HG02981 (cell line): ENCODE data around the gene RNPS1.

Source experiments
- ATAC-seq: cut with Tn5 transposase; IDR thresholded peaks from one replicate; pipeline ENCODE4 v1.9.1; 2021; ENCODE audit warnings: mild to moderate bottlenecking, moderate library complexity; ENCODE audit not compliant: unreplicated experiment

The RNPS1 gene

GRCh38 chr16:2223221-2223941, 44.5 kb downstream of the RNPS1 start, which contains the start of gene E4F1:
Gene E4F1 (plus strand): TSS chr16:2223591. CDS start chr16:2223614, 23 bp downstream.
- peak; percentile 95 for ATAC-seq

- no peak for ATAC-seq
Observed at GRCh38 chr16:2216330-2216729, 51.6 kb downstream of the RNPS1 start.

DNA sequence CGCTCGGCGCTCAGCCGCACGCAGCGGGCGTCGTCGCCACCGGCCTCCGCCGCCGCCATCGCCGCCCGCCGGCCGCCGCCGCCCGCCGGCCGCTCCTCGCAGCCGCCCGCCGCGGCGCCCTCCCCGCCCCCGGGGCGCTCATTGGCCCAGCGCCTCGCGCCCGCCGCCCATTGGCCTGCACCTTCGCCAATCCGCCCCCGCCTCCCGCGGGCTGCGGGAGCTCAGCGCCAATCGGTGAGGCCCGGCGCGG, 53.3 kb downstream of the RNPS1 start, which contains the start of gene PGP:
Gene PGP (minus strand): TSS at position 122 of the 250 bp plus-strand sequence. CDS start 63 bp downstream, at position 59.
- ATAC-seq: peak; percentile 81

DNA sequence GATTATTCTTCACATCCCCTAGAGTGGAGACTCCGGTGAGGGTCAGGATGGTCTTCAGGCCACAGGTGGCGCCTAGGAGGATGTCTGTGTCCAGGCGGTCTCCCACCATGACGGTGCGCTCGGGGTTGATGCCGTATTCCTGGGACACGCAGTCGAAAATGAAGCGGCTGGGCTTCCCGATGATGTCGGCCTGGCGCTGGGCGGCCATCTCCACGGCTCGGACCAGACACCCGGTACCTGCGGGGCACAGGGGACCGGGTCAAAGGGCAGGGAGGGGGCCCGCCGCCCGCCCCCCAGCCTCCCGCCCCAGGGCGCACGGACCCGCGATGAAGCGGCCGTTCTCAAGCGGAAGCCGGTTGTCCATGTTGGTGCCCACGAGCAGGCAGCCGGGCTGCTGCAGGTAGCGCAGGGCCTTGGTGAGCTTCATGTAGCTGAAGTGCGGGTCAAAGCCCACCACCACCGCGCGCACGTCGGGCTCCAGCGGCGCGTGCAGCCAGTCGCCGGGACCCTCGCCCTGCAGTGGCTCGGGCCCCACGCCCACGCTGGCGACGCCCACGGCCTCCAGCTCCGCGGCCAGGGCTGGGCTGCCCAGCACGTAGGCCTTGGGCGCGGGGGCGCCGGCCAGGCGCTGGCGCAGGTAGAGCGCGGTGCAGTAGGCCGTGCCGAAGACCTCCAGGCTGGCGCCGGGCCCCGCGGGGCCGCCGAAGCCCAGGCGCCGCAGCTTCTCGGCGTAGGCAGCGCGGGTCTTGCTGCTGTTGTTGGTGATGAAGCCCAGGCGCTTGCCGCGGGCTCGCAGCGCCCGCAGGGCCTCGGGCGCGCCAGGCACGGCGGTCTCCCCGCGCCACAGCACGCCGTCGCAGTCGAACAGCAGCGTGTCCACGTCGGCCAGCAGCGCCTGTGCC, 53.9 kb downstream of the RNPS1 start:
- ATAC-seq: peak; percentile 6

DNA sequence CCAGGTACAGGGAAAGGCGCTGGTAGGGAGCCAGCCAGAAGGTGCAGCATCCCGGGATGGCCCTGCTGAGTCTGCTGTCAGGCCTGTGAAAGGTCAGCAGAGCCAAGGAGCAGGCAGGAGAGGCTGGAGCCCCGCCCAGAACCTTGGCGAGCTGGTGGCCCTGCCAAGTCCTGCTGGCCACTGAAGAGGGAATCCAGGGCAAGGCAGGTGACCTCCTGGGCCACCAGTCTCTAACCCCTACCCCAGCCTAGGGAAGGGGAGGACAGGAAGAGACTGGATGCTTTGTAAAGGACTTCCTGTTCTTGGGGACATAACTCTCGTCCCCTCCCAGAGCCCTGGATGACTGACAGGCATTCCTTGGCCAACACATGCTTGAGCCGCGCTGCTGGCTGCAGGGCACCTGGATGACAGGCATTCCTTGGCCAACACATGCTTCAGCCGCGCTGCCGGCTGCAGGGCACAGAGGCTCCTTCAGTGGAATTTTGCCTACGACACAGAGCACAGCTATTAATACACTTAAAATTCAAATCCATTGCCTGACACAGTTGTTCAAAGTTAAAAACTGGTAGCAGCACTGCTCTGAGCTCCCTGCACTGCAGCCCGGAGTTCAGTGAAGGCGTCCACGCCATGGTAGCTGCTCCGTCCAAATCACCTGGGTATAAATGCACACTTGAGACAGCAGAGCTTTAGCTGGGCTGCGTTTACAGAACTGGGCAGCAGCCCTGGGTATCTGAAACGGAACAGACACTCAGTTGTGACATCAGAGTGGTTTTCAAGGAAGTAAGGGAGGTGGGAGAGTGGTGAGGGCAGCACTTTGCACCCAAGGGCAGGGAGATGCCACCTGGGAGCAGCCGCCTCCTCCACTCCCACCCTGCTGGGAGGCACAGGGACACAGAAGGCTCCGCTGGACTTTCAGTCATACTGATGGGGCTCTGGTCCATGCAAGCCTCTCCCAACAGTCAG, 55.3 kb downstream of the RNPS1 start:
- ATAC-seq: no peak

- ATAC-seq: no peak
Observed at GRCh38 chr16:2211923-2212347, 56.0 kb downstream of the RNPS1 start.

DNA sequence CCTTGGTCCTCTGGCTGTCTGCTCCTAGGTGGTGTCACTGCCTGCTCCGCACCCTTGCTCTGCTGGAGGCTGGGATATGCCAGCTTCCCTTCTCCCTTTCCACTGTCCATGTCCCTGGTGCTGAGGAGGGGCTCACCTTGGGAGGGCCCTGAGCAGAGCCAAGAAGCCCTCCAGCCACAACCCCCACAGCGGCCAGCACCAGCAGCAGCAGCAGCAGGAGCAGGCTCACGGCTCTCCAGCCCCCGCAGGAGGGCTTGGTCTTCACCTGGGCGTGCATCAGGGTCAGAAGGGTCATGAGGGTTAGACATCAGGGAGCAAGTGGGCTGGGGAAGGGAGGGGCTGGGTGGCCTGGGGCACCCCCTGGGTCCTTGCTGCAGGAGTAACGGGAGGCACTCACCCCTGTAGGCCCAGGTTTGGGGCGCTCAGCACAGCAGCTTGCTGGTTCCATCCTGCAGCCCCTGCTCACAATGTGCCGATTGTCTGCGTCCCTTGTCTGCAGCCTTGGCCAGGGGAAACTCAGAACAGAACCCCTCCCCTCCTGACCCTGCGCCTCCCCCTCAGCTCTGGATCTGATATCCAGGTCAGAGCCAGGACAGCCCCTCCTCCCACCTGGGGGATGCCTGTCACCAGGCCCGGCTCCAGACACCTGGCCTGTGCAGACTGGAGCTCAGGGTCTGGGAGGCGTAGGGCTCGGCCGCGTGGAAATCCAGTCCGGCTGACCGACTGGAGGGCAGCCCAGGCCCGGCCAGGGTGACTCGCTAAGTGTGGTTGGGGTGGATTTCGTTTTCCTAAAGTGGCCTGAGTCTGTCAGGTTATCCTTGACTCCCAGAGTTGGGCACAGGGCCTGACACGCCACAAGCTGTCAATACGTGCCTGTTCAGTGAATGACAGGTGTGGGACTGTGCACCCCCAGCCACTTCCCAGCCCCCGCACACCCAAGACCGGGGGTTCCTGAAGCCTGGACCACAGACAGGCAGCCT, 57.2 kb downstream of the RNPS1 start, which contains the start of gene BRICD5:
Gene BRICD5 (minus strand): TSS at position 478 of the 980 bp plus-strand sequence. CDS start 30 bp downstream, at position 448.
- ATAC-seq: no peak

GRCh38 chr16:2210009-2210332, 58.0 kb downstream of the RNPS1 start:
- no peak for ATAC-seq

DNA sequence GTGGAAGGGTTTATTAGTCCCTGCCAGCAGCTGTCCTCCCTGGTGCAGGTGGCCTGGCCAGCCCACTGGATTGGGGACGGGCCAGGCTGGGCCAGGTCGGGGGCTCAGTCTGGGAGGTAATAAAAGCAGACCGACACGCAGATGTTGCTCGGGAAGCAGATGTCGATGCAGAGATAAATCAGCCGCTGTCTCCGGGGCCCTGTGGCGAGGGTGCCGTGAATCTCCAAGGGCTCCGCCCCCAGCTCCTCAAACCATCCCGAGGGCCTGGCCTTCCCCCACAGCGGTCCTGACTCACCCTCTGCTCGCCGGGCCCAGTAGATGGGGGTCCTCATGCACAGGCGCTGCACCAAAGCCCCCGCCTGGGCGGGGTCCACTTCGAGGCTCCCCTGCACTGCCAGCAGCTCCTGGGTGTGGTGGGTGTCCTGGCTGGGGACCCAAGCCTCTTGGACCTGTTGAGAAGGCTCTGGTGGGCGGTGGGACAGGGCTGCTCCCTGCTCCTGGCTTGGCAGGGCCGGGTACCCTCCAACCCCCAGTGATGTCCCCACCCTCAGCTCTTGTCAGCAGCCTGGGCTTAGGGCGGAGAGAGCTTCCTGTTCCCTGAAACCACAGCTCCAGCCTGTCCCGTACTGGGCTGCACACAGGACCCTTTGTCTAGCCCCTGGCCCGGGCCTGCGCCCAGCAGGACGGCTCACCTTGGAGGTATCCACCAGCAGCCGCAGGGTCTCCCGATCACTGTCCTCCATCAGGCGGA, 58.5 kb downstream of the RNPS1 start:
- no peak for ATAC-seq

GRCh38 chr16:2208772-2209171, 59.2 kb downstream of the RNPS1 start:
- ATAC-seq: no peak

- ATAC-seq: no peak
Observed at GRCh38 chr16:2208308-2208707, 59.6 kb downstream of the RNPS1 start.

DNA sequence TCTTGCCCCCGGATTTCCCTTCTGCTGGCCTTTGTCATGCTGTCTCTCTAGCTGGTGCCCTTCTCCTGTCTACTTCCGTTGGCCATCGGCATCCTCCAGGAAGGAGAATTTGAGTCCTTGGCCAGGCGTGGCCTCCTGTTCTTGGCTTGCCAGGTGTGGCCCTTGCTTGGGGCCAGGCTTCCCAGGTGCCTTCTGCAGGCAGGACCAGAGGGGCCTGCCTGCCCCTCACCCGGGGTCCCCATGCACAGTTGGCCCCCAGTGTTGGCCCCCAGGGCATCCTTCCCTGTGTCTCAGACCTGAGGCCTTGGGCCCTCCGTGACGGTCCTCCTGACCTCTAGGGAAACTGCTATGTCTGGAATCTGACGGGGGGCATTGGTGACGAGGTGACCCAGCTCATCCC, 60.1 kb downstream of the RNPS1 start:
- ATAC-seq: no peak

- ATAC-seq: no peak
Observed at GRCh38 chr16:2206780-2207433, 61.0 kb downstream of the RNPS1 start.

GRCh38 chr16:2206420-2206779, 61.5 kb downstream of the RNPS1 start:
- ATAC-seq: no peak

DNA sequence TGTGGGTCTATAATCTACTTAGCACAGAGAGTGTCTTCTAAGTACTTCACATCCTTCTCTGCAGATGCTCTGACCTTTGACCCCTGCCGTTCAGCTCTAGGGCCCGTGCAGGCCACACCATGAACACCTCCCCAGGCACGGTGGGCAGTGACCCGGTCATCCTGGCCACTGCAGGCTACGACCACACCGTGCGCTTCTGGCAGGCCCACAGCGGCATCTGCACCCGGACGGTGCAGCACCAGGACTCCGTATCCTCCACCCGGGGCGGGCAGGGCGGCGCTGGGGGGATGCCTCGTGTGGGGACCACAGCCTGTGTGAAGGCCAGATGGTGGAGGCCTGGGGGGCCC, 62.0 kb downstream of the RNPS1 start:
- ATAC-seq: peak; percentile 19

DNA sequence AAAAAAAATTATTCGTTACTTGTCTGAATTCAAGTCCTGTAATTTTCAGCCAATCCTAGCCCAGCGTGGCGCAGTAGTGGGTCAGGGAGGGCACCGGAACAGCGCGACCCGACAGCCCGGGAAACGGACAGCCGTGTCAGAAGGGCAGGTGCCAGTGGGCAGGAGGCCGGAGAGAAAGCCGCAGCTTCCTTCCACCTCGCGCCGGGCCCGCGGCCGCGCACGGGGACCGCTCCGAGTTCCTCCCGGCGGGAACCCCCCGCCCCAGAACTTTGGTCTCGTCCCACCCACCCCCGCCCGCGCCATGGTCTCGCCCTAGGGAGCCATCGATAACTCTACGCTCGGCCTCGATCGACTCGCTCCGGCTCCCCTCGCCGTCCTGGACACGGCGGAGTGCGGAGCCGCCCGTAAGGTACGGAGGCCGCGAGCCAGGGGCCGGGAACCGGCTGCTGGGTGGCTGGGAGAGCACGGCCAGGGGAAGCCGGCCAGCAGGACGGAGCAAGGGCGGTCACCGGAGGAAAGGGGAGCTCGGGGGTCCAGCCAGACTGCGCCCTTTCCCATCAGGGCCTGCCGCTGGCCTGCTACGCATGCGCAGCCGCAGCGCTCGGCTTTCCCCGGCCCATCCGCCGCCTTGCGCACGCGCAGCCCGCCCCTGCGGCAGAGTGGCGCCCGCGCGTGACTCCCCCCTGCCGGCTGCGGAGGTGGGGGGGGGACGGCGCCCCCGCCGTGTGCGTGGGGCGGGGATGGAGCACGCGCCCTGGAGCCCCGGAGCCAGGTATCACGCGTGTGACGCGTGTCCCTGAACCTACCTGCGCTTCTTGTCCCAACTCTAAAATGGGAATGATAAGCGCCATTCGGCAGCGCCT, 62.6 kb downstream of the RNPS1 start, which contains the start of gene MLST8:
Gene MLST8 (plus strand): TSS at position 351 of the 863 bp plus-strand sequence. CDS start 632 bp downstream, outside the sequence.
- ATAC-seq: peak; percentile 79

GRCh38 chr16:2204416-2205103, 63.4 kb downstream of the RNPS1 start:
- ATAC-seq: no peak
